GM04504 (cell line): ENCODE measurements around the gene NOX3.

Experiments used
- DNase-seq: peaks from one replicate; pipeline ENCODE4 v3.0.0-alpha.2; 2012; ENCODE audit warnings: low read depth

The NOX3 gene

DNA sequence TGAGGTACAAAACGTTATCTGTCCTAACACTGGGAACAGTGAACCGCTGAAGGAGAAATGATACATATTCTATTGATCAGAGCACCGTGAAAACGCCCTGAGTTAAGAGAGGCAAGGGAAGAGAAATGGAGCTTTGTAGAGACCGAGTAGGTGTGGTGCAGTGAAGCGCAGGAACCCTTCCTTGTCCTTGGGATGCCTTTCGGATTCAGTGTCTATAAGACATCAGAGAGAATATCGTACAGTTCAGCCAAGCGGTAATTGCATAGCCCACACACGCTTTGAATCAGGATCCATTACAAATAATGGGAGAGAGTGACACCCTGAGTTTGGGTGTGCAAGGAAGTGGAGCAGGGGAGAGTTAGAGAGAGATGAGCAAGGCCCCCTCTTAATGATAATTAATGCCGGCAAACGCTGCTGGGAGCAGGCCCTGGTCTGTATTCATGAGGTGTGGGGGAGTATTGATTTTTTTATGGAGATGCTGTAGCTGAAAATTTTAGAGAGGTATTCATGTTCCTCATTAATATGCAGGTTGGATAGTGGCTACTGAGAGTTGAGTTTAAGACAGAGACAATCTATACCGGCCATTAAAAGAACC is 20.7 kb downstream of the NOX3 start:
- DNase-seq, result no peak

DNA sequence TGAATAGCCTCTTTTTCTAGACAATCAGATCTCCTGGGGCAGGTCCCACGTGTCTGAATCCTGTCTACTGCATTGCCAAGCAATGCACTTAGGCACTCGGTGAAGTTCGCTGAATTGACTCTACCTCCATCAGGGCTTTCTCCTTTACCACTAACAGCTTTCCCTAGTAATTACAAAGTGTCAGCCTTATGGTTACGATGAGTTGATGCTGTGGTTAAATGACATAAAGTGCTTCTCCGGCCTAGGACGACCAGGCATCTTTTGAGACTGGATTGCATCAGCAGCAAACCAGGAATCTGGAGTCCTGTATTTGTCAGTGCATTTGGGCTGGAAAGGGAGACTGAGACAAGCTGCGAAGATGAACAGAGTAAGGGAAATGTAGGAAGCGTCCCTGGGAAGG is 21.5 kb downstream of the NOX3 start:
- DNase-seq, result no peak

DNA sequence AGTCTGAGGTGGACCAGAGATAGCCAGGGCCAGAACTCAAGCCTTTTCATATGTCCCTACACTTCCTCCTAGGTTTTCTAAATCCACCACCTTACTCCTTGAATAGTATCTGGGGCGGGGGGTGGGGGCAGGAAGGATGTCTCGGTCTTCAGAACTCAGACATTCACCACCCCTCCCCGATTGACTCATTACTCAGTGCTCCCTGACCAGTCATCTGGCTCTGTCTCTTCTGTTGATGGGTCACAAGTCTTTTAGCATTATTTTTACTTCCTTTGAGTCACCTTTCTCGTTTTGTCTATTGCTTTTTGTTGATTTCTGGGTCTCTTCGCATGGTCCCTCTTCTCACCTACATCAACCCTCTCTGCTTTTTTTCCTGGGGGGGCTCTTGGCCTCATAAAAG is 23.3 kb downstream of the NOX3 start:
- no peak for DNase-seq

DNA sequence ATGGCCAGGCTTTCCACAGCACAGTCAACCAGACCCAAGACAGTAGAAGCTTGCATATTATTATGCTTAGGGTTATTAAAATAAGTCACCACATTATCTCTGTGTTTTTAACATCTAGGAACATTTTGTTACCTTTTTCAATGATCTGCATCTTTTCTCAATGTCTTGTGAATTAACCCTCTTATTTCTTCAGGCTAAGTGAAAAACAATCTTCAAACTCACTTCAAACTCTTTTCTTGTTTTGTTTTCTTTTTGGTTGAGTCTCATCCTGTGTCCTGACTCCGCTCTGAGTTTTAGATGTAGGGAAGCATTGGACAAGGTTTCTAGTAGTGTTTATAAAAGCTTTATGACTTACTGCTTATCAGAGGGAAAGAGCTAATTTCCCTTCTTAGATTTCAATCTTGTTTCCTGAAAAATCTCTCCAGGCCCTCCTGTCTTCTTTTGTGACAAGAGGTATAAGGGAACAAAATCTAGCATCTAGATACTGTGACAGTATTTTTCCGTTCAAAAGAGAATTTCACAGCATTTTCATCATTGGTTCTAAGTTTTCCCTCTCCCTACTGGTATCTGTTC is 26.2 kb downstream of the NOX3 start:
- no peak for DNase-seq

DNA sequence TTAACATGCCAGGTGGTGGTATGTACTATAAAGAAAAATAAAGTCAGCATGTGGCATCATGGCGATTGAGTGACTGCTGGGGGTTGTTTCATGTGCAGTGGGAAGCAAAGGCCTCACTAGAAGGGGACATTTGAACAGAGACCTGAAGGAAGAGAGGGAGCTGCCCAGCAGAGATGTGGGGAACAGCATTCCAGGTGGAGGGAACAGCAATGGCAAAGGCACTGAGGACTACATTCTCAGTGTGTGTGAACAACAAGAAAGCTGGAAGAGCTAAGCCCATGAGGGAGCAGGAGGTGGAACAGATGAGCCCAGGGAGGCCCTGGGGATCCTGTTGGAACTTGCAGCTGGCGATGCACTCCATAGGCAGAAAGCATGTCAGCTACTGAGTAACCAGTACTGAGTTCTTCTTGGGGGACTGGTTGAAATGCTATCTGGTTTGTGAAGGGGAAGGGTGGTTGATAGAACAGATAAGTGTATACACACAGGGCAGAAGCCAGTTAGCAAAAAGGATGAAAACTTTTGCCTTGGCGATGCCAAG is 29.2 kb downstream of the NOX3 start:
- DNase-seq, result no peak

DNA sequence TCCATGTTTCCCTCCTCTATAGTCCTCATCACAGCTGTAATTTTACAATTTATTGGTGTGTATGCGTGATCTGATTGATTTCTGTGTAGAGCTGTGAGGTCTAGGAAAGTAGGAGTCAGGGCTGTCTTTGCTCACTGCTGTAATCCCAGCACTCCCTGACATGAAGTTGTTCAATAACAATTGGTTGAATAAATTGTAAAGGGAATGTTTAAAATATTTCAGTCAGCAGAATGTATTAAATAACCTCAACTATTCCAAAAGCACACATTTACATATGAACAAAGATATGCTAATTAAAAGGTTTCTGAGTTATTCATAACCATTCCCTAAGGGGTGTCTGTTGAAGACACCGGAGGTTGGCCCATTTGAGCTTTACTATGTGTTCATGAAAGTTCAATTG is 31.5 kb downstream of the NOX3 start:
- DNase-seq, result no peak

DNA sequence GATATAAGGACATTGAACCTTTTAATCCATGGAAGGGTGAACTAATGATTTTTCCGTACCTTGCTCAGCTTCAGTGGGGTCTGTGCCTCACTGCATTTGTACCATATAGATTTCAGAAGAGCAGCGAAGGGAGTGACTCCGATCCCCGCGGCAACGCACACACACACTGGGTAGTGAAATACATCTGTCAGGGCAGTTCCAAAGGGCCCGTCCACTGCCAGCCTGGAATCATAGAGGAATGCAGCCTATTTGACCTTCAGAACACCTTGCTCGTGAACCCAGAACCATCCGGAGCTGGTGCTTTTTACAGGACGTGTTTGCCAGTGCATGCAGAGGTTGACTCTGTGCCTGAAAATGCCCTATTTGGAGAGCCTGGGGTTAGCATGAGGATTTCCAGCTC is 33.0 kb downstream of the NOX3 start:
- DNase-seq, result no peak

DNA sequence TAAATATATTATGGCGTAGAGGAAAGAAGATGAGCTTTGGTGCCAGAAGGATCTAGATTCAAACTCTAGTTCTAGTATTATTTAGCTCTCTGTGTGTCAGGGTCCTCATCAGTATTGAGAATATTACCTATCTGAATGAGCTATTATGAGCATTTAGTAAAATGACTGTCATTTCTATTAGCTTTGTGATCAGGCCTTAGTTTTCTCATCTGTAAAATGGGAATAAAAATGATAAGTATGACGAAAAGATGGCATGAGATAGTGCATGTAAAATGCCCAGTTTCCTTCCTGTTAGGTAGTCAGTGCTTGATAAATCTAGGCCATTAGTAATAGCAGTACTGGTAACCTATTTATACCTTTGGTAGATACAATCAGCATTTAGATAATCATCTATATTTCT is 35.1 kb downstream of the NOX3 start:
- no peak for DNase-seq

DNA sequence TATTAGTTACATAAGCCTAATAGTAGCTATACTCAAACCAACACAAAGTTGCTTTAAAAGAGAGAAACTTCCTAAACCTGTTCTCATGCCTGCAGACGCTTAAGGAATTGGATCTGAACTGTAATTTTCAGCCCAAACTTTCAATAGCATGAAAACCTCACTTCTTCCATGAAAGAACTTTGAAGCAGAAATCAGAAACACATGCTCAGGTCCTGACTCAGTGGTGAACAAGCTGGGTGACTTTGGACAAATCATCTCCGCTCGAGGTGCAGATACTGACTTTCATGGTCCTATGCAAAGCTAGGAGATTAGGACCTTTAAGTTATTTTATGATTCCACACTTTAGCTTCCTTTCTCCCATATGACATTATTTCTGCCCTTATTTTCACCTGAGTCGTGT is 36.5 kb downstream of the NOX3 start:
- peak; percentile 20 for DNase-seq

DNA sequence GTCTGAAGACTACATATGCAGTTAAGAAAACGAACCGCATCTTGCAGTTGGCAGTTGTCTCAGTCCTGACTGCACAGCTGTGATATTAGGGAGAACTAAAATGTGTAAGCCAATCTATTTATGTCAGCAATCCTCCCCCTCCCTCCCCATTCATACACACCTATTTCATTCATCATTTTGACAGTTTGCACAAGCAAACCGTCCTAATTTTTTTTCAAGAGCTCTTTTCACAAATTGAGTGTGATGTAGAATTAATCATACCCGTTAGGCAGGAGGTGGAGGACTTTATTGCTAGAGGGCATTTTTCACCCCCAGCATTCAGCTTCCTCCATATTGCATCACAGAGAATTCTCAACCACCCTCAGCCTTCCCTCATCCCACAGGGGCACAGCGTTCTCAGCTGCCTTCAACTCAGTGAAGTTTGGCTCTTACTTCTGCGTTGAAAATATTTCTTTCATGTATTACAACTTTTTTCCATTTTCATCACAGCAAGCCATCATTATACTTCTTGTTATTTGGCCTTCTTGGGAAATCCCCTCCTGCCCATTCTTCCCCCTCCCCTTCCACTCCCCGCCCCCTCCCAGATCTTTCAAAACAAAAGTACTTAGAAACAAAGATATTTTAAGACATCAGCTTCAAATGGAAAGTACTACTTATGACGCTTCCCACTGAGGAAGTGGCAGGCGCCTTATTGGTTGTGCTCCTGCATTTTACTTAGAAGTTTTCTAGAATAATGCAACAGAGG is 37.5 kb downstream of the NOX3 start:
- DNase-seq, result no peak

DNA sequence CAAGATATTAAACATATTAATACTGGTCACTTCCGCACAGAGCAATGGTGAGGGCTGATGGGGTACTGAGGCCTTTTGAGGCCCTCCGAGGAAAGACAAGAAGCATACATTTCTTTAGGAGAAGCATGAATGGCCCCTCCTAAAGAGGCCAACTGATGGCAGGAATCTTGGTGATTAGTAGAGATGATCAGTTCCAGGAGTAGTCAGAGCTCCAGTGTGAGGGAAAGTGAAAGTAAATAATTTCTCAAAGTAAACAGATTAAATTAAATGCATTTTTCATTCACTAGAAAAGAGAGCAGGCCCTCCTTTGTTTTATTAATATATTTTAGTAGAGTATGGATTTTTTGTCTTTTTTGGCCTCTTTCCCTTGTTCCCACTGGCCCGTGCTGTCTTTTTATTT is 38.2 kb downstream of the NOX3 start:
- DNase-seq, result no peak

DNA sequence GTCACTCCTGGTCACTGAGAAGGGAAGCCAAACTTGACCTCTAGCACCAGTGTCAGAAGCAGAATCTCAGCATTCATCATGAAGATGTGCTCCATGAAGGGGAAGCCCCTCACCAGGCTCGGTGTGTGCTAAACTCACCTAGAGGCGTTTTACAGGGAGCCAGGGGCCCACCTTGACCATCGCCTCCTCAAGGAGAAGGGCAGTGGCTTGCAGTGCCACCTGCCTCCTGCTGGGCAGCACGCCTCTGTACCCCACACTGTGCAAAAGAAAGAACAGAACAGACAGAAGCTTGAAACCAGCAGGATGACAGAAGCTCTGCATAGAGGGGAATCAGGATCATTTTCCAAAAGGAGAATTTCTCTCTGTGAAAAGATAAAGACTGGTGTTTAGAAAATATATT is 39.7 kb downstream of the NOX3 start:
- DNase-seq, result no peak

DNA sequence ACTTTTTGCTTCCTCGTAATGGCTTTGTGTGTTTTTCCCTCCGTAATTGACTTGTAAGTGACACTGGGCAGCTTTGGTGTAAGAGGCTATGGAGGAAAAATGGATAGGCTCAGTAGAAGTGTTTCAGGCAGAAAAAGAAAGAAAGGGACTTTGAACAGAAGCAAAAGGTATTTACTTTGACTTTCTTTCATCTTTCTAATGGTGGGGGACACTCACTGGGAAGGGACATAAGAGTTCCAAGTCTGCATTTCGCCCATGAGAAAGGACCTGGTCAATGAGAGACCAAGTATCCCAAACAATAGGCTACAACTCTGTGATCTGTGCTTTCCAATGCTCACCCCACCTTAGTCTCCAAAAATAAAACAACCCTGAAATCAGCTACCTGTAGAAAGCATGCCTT is 41.6 kb downstream of the NOX3 start:
- DNase-seq, result no peak

DNA sequence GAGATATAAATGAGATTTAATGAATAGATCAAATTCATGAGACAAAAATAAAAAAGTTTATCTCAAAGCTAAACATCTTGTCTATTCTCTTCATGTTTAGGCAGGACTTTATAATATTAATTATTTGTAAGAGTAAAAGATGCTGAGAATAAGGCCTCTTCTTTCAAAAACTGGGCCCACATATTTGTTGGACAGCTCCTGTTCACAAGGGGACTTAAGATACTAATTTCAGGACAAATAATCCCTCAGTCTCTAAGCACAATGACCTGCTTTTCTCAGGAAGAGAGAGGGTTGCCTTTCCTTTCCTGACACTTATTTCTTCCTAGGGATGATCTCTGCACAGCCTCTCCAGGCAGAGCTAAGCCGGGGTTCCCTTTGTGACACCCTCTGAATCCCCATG is 43.3 kb downstream of the NOX3 start:
- DNase-seq, result no peak

DNA sequence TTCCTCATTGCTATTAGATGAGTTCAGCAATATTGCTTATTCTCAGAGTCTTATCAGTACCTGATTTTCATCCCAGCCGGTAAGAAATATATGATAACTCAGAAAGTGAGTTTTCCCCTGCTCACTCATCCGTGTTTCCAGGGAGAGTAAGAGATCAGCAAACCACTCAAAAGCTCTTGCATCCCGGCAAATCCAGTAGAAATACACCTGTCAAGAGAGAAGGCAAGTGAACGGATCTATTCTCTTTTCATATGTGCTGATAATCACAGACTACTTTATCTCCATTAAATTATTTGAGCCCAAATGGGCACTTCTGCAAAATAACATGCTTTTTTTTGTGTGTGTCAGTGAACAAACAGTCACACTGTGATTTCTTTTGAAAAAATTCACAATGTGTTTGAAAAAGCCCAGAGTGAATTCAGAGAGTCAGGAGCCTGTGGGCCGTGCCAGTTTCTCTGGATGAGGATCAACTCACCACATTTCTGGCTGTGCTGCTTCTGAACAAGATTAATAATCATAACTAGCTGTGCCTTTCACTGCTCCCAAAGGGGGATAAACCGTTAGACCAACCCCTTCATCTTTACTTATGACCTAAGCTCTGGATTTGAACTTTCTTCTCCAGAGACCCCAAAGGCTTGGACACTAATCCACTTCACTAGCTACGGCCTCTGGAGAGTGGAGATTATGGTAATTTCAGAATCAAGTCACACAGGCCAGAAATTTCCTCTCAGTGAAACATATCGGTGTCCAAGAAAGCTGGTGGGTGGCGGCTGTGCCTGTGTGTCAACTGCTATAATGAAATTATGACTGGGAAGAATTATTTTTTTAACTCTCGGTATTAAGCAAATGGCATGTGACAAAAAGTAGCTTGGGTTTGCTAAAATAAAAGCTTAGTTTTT is 44.2 kb downstream of the NOX3 start:
- DNase-seq, result no peak

DNA sequence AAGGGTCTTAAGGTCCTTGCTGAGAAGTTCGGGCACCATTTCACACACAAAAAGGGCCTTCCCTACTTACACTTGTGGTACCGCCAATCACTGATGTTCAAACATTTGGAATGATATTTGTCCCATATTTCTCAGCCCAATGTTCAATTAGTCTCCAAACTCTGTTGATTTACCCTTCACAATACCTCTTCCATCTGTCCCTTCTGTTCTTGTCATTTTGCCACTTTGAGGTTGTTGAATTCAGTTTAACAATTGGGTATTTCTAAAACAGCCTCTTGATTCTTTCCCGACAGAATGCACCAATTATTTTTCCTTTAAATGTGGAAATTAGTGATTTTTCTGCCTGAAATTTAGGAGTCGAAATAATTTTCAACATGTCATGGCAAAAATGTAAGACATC is 46.2 kb downstream of the NOX3 start:
- DNase-seq, result no peak

DNA sequence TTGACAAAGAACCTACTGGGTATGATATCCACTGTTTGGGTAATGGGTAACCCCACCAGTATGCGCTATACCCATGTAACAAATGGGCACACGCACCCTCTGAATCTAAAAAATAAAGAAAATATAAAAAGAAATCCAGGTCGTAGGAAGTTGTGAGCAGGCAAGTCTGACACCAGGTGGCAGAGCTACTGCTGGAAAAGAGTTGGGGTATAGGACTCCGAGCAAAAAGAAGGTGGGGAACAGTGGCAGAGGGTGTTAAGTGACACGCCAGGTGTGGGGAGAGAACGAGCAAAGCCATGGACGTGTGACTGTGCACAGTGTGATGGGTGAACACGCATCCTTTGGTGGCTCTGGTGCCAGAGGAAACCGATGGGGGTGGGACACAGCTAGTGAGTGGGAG is 46.7 kb downstream of the NOX3 start:
- no peak for DNase-seq

DNA sequence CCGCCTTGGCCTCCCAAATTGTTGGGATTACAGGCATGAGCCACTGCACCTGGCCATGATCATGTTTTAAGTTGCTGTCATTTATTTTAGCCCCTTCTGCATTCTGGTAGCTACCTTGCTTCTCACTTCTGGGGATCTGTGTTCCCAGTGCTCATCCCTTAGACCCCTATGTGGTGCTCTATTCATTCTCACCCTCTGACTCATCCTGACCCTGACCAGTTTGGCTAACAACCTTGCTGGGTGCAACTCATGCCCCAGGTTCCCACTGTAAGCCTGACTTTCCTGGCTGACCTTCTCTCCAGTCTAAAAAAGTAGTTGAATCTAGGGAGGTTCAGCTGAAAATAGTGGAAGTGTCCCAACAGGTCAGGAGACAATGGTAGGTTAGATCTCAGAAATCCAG is 47.4 kb downstream of the NOX3 start:
- DNase-seq, result no peak

DNA sequence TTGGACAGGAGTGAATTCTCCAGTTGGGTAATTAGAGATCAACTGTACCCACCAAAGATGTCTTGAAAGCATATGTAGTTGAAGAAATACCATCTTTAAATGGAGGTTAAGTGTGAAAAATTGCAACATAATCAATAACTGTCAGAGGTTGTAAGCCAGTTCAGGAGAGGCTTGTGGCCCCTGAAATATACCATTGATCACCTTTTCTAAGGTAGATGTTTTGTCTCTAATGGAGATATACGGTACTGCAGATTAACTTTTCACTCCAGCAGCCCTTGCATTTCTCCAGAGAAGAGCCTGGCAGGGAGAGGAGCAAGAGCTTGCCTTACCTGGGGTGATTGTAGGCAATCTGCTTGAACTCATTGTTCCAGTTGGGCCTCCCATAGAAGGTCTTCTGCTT is 48.8 kb downstream of the NOX3 start:
- DNase-seq, result no peak

DNA sequence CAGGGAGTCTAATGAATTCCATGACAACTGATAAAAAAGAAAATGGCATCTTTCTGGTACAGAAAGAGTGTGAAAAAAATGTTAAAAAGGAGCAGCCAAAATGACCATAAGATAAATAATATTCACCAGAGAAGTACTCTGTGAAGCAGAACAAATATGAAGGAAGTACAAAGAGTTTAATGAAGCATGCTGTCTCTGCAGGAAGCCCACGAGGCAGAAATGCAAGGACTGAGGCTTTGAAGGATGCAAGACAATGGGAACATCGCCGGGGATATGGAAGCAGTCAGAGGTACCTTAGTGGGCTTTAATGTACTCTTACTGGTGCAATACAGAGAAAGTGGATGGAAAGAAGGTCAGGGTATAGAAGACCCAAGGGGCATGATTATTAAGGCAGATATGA is 50.7 kb downstream of the NOX3 start:
- no peak for DNase-seq

DNA sequence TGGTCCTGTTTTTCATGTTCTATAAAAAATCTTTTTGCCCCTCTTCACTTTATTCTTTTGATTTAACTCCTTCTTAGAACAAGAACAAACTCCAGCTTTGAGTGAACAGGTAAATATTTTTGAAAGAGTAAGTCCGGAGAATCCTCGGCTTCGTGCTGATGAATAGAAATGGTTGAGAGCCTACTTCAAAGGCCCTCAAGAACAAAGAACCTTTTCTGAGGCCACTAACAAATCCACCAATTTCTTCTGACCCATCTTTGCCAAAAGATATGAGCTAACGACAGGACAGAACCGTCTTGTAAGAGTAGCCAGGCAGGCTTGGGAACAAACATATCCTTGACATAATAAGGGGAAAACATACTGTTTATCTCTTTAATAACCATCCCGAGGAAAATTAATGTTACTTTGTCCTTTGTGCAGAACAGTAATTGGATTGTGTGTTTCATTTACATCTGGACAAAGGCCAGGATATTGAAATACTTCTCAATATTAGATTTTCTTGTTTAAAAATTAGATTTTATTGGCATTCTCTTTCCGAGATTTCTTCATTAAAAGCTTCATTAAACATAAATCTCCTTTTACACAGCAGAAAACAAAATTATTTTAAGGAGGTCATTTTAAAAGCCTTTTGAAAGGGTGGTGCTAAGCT is 52.9 kb downstream of the NOX3 start:
- DNase-seq, result no peak

DNA sequence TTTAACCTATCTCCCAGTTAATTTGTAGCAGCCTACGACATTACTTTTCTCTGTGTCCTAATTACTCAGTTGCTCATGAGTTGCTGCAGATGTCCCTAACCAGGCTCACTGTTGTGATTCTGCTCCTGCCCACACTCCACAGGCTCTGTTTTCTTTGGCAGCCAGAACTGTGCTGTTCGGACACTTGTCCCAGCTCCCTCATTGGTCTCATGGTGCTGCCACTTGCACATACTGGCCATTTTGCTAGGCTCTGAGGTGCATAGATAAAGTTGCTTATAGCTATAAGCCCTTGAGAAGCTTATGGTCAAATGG is 55.0 kb downstream of the NOX3 start:
- DNase-seq, result no peak
